Lower leg skin (tissue), 3 donors: ENCODE results near the gene DLG5.

Source experiments
- POLR2A ChIP-seq, 2 donors: fragments of 450-650 bp; IDR thresholded peaks; one replicate each; pipeline ENCODE4 v1.6.1; 2016 to 2017; ENCODE audit warnings: antibody characterized with exemption in 2 of 2, mild to moderate bottlenecking in 1 of 2, moderate library complexity in 1 of 2
- TF ChIP-seq, protein P1 (sequence below), 3 donors: fragments of 450-650 bp; IDR thresholded peaks; one replicate each; pipeline ENCODE4 v1.5.1; 2016; ENCODE audit warnings: antibody characterized with exemption in 3 of 3, mild to moderate bottlenecking in 3 of 3, moderate library complexity in 2 of 3

DNA sequence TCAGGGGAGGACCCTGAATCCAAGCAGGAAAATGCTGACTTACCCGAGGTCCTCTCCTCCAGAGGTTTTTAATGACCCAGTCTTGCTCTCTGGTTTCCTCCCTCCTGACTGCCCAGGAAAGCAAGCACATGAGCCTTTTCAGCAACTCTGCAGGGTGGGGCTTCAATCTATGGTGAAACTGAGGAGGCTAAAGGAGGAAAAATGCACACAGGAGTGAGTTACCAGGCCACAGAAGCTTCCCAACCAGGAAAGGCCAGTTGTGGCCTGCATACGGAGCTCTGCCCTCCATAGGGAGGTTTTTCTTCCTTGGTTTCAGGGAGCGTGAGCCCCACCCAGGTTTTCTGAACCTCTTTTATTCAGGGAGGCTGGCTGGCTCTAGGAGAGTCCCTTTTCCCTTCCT, 14.1 kb upstream of the DLG5 start:
- TF ChIP-seq, protein P1, sequence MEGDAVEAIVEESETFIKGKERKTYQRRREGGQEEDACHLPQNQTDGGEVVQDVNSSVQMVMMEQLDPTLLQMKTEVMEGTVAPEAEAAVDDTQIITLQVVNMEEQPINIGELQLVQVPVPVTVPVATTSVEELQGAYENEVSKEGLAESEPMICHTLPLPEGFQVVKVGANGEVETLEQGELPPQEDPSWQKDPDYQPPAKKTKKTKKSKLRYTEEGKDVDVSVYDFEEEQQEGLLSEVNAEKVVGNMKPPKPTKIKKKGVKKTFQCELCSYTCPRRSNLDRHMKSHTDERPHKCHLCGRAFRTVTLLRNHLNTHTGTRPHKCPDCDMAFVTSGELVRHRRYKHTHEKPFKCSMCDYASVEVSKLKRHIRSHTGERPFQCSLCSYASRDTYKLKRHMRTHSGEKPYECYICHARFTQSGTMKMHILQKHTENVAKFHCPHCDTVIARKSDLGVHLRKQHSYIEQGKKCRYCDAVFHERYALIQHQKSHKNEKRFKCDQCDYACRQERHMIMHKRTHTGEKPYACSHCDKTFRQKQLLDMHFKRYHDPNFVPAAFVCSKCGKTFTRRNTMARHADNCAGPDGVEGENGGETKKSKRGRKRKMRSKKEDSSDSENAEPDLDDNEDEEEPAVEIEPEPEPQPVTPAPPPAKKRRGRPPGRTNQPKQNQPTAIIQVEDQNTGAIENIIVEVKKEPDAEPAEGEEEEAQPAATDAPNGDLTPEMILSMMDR (IDR thresholded peaks at IDR 0.05): no peak
- TF ChIP-seq POLR2A (IDR thresholded peaks at IDR 0.05): no peak
